Endothelial cell of umbilical vein (primary cell): Measurements from ENCODE around the gene ADAT3. TPM values are rescaled to one million over a fixed set of nuclear protein-coding genes. Genes with fewer than 3 reads are reported as not detected.

Experiments used
- BruUV-seq: library from RNA; stranded (reverse); fragments of 400-500 nt; replicated peaks from 2 replicates; lab custom pipeline; 2021; lab: Mats Ljungman, UMichigan
- CTCF ChIA-PET: fragments of 300-600, 350-600 bp; sonication (Branson Sonifier 250); formaldehyde crosslinking; loops from one replicate; lab custom pipeline; 2021; ENCODE audit warnings: antibody characterized with exemption, inconsistent platforms; lab: Charles Lee
- POLR2A ChIA-PET: fragments of 300-600, 350-600 bp; sonication (Branson Sonifier 250); formaldehyde crosslinking; loops from one replicate; lab custom pipeline; 2021; ENCODE audit warnings: antibody characterized with exemption, inconsistent platforms; lab: Charles Lee
- DNase-seq: peaks from one replicate; pipeline ENCODE4 v3.0.0-alpha.2; 2011; ENCODE audit warnings: low read depth, low spot score
- FAIRE-seq: peaks from 2 replicates; lab custom pipeline; 2011; peaks lifted over from hg19 to GRCh38; lab: Jason Lieb, UNC
- H2AFZ ChIP-seq: 2 replicates; pipeline ENCODE4 v1.6.0; 2012; ENCODE audit warnings: low read depth, low read length, control low read depth, inconsistent platforms
- H3K27ac ChIP-seq: 2 replicates; pipeline ENCODE4 v1.5.1; 2011; ENCODE audit warnings: low read depth, mild to moderate bottlenecking, control low read depth, low read length, moderate library complexity; ENCODE audit not compliant: insufficient read depth
- H3K27me3 ChIP-seq, 2 experiments: 2 replicates each; pipeline versions ENCODE4 v1.6.0 to v1.6.1; 2011; ENCODE audit warnings: low read length in 2 of 2, mixed read lengths in 1 of 2; ENCODE audit not compliant: control insufficient read depth in 2 of 2, insufficient read depth in 2 of 2
- H3K36me3 ChIP-seq, 2 experiments: 2 replicates in 1 of 2; 3 replicates in 1 of 2; pipeline ENCODE4 v1.5.1; 2011; ENCODE audit warnings: low read length in 2 of 2, mild to moderate bottlenecking in 1 of 2, moderate library complexity in 1 of 2; ENCODE audit not compliant: control insufficient read depth in 2 of 2, insufficient read depth in 2 of 2; ENCODE audit errors: extremely low read depth in 1 of 2
- H3K4me1 ChIP-seq: 3 replicates; pipeline ENCODE4 v1.5.1; 2011; ENCODE audit warnings: mild to moderate bottlenecking, low read length; ENCODE audit not compliant: control insufficient read depth, insufficient read depth; ENCODE audit errors: extremely low read depth
- H3K4me2 ChIP-seq: 2 replicates; pipeline ENCODE4 v1.6.1; 2011; ENCODE audit warnings: low read length, control low read depth, mixed read lengths; ENCODE audit not compliant: insufficient read depth
- H3K4me3 ChIP-seq, 3 experiments: fragments of 200-600 bp in 1 of 3; sonication (generic), shearing (Covaris generic) in 1 of 3; replicated peaks in 1 of 3; 2 replicates each; pipeline ENCODE4 v1.5.1; 2011 to 2016; ENCODE audit warnings: control low read depth in 3 of 3, low read length in 3 of 3, mild to moderate bottlenecking in 2 of 3, inconsistent platforms in 1 of 3, low read depth in 1 of 3, moderate library complexity in 1 of 3; ENCODE audit not compliant: insufficient read depth in 1 of 3
- H3K79me2 ChIP-seq: 2 replicates; pipeline ENCODE4 v1.6.0; 2012; ENCODE audit warnings: low read length, inconsistent platforms; ENCODE audit not compliant: control insufficient read depth, insufficient read depth
- H3K9ac ChIP-seq: replicated peaks from 2 replicates; pipeline ENCODE3; 2011; ENCODE audit warnings: low read length, control low read depth; ENCODE audit not compliant: insufficient read depth; ENCODE audit errors: extremely low read depth
- H3K9me1 ChIP-seq: replicated peaks from 3 replicates; pipeline ENCODE4 v1.6.0; 2011; ENCODE audit warnings: mild to moderate bottlenecking, low read length; ENCODE audit not compliant: control insufficient read depth, insufficient read depth; ENCODE audit errors: extremely low read depth
- H3K9me3 ChIP-seq: replicated peaks from 2 replicates; pipeline ENCODE4 v1.5.1; 2012; ENCODE audit warnings: low read length, inconsistent platforms; ENCODE audit not compliant: control insufficient read depth, insufficient read depth
- H4K20me1 ChIP-seq: replicated peaks from 2 replicates; pipeline ENCODE3; 2011; ENCODE audit warnings: mild to moderate bottlenecking, low read length; ENCODE audit not compliant: control insufficient read depth, insufficient read depth; ENCODE audit errors: extremely low read depth
- CTCF ChIP-seq, 2 donors: IDR thresholded peaks; 1 replicate in 1 of 2; 2 replicates in 1 of 2; pipeline ENCODE4 v1.5.1; 2011; ENCODE audit warnings: low read length in 2 of 2, mild to moderate bottlenecking in 2 of 2, moderate library complexity in 2 of 2, control low read depth in 1 of 2, inconsistent platforms in 1 of 2, low read depth in 1 of 2; ENCODE audit not compliant: insufficient read depth in 1 of 2; ENCODE audit errors: extremely low read depth in 1 of 2
- EZH2 ChIP-seq: IDR thresholded peaks from 2 replicates; pipeline ENCODE4 v1.6.1; 2012; ENCODE audit warnings: borderline replicate concordance, low read depth, mild to moderate bottlenecking, moderate library complexity, low read length, inconsistent platforms; ENCODE audit not compliant: severe bottlenecking
- FOS ChIP-seq: IDR thresholded peaks from 2 replicates; pipeline ENCODE4 v1.6.1; 2011; ENCODE audit warnings: mild to moderate bottlenecking, low read length, moderate library complexity, borderline replicate concordance; ENCODE audit not compliant: insufficient read depth
- GATA2 ChIP-seq: IDR thresholded peaks from 2 replicates; pipeline ENCODE4 v1.7.0; 2011; ENCODE audit warnings: low read depth, mild to moderate bottlenecking, moderate library complexity, mixed read lengths, low read length; ENCODE audit not compliant: insufficient read length, insufficient read depth
- JUN ChIP-seq: IDR thresholded peaks from 2 replicates; pipeline ENCODE4 v1.6.1; 2011; ENCODE audit warnings: borderline replicate concordance, low read depth; ENCODE audit not compliant: insufficient read length, insufficient read depth
- MAX ChIP-seq: IDR thresholded peaks from 2 replicates; pipeline ENCODE4 v1.6.1; 2011; ENCODE audit not compliant: insufficient read depth, insufficient read length
- MYC ChIP-seq: IDR thresholded peaks from one replicate; pipeline ENCODE4 v1.6.1; 2011; ENCODE audit warnings: mild to moderate bottlenecking, low read depth, low read length
- POLR2A ChIP-seq: IDR thresholded peaks from 2 replicates; pipeline ENCODE4 v1.6.1; 2012; ENCODE audit warnings: low read depth, mild to moderate bottlenecking, control low read depth, low read length
- POLR2AphosphoS5 ChIP-seq: IDR thresholded peaks from 2 replicates; pipeline ENCODE4 v1.6.1; 2012; ENCODE audit warnings: low read depth, mild to moderate bottlenecking, control low read depth, low read length, moderate library complexity; ENCODE audit not compliant: insufficient read depth
- dilution Hi-C: fragments of 300-500 bp; cut with MboI; formaldehyde crosslinking; loops from one replicate; pipeline ENCODE4 v1.15.0; 2019; ENCODE audit warnings: low sequenced_read_pairs; ENCODE audit not compliant: extremely low pct_ligation_motif_present
- intact Hi-C: fragments of 100-400 bp; cut with micrococcal nuclease; formaldehyde crosslinking; loops from one replicate; pipeline ENCODE4 v1.10.0; 2022
- polyA plus RNA-seq, 4 experiments: library from polyadenylated mRNA; depleted of rRNA in 3 of 4; stranded (reverse) in 3 of 4; unstranded in 1 of 4; fragments of >200 nt; gene quantifications; 2 replicates each; pipeline versions ENCODE4 v1.2.1 to v1.2.3, GENCODE V29; 2011 to 2012; ENCODE audit warnings: missing spikeins in 1 of 4
- total RNA-seq: library from RNA; stranded (reverse); gene quantifications from 2 replicates; pipeline ENCODE4 v1.2.3, GENCODE V29; 2021

ADAT3 gene
- total and polyA plus RNA-seq, 2 donors (not counting 3 experiments of a cell fraction or from before 2014, with no cell fraction given): 5.7 to 11.7 TPM

- Histone ChIP-seq H3K36me3 (peaks cover 0 to 1% of the 10 kb centered on the region in 2 experiments), H4K20me1 (no peaks in the 10 kb centered on the region), H3K9ac (peak overlapping the region; percentile 87), H3K79me2 (peaks cover 38% of the 10 kb centered on the region), H3K4me2 (peak overlapping the region; percentile 75), H3K9me3 (no peaks in the 10 kb centered on the region), H3K9me1 (no peaks in the 10 kb centered on the region), H3K4me1 (peaks cover 27% of the 10 kb centered on the region), H3K27me3 (no peaks in the 10 kb centered on the region), H3K27ac (no peak overlapping the region), H2AFZ (no peak overlapping the region), H3K4me3 (peak overlapping the region in 2 of 3 experiments; percentile 83 to 88)
- FAIRE-seq (no peak), DNase-seq (no peak)
- POLR2A ChIA-PET: no interaction called here
- intact Hi-C loops (loop anchor here (2.0 kb wide), 1 partner anchor 19 kb away; no protein-coding TSS in a partner anchor), dilution Hi-C loops (no loop called here)
- no TSS peak for BruUV-seq
- CTCF ChIA-PET: interaction anchor here (2.4 kb wide), 1 partner anchor 19 kb away, joined by 12 read pairs; no protein-coding TSS in a partner anchor
- TF ChIP-seq MAX (no peak), POLR2AphosphoS5 (no peak), CTCF (IDR thresholded peaks at IDR 0.05; ENCODE audit: extremely low read depth in 1 of 2, insufficient read depth in 1 of 2, low read depth in 1 of 2, low read length in 2 of 2) (no peak), MYC (no peak), JUN (no peak), GATA2 (no peak), FOS (no peak), EZH2 (no peak), POLR2A (no peak)
Measured at GRCh38 chr19:1883784-1884183, 21.4 kb upstream of the ADAT3 start.
